Activated CD4-positive, CD25-positive, alpha-beta regulatory T cell (primary cell): ENCODE data around the gene TPRA1.

Experiments
- DNase-seq, 4 experiments: peaks; one replicate each; lab custom pipeline; 2025; lab: John Stamatoyannopoulos, UW

Gene TPRA1

GRCh38 chr3:127590593-127591465, at the start of gene TPRA1:
Gene TPRA1, minus strand, starts transcription at chr3:127590733. Its CDS starts 10,587 bp downstream, at chr3:127580146.
- DNase-seq: peak; percentile 45 to 63 (median 57)

- no peak for DNase-seq
These were observed 49.5 kb upstream of the TPRA1 start for GRCh38 chr3:127640042-127640355.

- no peak for DNase-seq
These were observed 48.9 kb upstream of the TPRA1 start for GRCh38 chr3:127639173-127640041.

- DNase-seq: no peak
These were observed 47.4 kb upstream of the TPRA1 start for GRCh38 chr3:127637971-127638370.

DNA sequence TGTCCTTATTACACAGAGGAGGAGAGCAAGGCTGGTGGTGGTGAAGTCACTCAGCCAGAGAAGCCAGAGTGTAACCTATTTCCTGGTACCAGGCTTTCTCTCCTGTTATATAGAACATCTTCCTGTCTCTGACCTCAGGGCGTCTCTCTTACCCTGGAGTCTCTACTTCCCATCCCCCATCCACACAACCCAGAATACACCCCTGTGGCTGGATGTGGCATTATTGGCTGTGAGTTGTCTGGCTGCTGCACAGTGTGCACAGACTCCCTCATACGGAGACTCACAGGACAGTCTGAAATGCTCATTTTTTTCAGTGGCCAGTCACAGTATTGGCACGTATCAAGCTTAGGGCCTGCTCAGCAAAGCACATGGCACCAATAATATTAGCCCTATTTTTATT, 47.0 kb upstream of the TPRA1 start:
- no peak for DNase-seq

- no peak for DNase-seq
These were observed 44.1 kb upstream of the TPRA1 start for GRCh38 chr3:127634653-127635052.

- no peak for DNase-seq
These were observed 41.7 kb upstream of the TPRA1 start for GRCh38 chr3:127632035-127632820.

DNA sequence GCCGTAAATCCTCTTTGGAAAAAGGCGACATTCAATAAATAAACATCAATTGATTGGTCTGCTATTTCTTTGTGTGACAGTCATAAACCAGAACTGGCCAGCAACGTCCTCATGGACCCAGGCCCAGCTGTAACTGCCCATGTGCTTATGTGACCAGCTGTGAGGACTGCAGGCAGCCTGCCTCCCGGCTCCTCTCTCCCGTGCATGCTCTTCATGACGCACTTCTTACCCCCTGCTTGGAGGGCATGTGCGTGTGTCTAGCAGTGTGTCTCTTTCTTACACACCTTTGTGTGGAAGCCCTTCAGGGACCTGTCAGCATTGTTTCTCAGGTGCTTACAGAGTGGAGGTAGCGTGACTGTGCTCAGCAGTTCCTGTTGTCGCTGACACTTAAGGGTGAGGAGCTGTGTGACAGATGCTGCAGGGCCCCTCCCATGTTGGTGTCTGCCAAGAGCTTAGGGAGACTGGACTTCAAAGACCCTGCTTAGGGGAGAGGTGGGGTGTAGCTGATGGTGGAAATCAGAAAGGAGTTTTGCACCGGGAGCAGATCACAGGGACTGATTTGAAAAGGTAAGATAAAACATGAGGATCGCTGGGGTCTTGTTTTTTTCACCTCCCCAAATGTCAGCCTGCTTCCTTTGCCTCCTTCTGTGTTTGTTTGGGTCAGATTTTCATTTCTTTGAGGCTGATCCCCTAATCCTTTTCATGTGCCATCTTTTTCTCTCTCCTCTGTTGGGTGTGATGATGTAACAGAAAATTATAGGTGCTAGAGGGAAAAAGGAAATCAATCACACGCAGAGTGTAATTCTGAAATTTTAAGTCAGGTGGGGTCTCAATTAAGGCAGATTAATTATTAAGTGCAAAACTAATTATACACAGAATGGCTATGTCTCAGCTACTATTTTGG, 40.5 kb upstream of the TPRA1 start:
- no peak for DNase-seq

GRCh38 chr3:127629467-127630403, 39.2 kb upstream of the TPRA1 start:
- no peak for DNase-seq

DNA sequence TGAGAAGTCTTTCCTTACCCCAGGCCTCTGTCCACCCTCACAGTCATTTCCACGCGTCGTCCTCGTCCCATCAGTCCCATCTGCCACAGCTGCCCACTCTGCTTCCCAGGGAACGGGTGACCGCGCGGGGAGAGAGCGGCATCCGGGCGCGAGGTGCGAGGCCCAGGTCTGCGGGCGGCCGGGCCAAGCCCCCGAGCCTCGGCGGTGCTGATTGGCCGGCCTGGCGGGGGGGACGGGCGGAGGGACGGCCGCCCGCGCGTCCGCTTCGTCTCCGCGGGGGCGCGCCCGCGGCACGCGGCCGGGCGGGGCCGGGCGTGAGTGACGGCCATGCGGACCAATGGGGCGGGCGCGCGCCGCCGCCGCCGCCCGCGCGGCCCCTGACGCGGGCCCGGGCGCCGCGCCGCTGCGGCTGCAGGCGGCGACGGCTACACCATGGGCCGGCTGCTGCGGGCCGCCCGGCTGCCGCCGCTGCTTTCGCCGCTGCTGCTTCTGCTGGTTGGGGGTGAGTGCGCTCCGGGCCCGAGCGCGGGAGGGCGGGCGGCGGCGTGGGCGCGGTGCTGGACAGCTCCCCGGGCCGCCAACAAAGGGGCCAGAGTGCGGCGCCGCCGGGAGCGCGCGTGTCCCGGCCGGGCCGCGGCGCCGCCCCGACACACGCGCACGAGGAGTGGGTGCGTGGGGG, 38.4 kb upstream of the TPRA1 start, which contains the start of gene PODXL2:
TSS of gene PODXL2 (plus strand) at position 398 of the 679 bp plus-strand sequence. CDS start at position 433, 35 bp downstream.
- DNase-seq: no peak

DNA sequence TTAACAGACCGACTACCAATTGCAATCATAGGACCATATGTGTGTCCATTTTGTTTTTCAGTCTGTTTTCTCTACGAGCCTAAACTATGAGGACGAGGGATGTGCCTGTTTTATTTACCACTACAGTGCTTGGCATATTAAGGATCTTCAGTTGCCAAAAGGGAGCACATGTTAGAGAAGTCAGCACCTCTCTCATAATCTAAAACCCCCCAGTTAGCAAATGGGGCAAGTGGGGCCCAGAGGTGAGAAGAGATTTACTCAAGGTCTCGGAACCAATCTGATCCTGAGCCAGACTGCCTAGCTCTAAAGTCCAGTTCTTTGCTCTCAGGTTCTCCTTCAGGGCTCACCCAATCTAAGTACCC, 37.9 kb upstream of the TPRA1 start:
- no peak for DNase-seq

DNA sequence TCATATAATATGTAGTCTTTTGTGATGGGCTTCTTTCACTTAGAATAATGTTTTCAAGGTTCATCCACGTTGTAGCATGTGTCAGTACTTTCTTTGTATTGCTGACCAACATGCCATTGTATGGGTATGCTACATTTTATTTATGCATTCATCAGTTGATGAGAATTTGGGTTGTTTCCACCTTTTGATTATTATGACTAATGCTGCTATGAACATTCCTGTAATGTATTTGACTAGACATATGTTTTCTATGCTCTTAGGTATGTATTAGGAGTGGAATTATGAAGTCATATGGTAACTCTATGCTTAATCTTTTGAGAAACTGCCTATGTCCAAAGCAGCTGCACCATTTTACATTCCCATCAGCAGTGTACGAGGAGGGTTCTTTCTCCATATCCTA, 35.3 kb upstream of the TPRA1 start:
- no peak for DNase-seq

GRCh38 chr3:127624063-127624462, 33.5 kb upstream of the TPRA1 start:
- DNase-seq: no peak

- no peak for DNase-seq
These were observed 32.4 kb upstream of the TPRA1 start for GRCh38 chr3:127622772-127623576.

DNA sequence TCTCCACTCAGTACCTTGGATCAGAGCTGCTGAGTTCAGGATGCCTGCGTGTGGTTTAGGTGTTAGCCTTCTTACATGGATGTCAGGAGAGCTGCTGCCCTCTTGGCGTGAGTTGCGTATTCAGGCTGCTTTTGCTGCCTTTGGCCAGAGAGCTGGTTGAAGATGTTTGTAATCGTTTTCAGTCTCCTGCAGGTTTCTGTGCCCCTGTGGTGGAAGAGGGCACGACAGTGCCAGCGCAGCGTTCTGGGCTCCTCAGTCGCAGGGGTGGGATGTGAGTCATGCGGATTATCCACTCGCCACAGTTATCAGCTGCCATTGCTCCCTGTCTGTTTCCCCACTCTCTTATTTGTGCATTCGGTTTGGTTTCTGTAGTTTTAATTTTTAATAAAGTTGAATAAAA, 31.5 kb upstream of the TPRA1 start:
- no peak for DNase-seq

DNA sequence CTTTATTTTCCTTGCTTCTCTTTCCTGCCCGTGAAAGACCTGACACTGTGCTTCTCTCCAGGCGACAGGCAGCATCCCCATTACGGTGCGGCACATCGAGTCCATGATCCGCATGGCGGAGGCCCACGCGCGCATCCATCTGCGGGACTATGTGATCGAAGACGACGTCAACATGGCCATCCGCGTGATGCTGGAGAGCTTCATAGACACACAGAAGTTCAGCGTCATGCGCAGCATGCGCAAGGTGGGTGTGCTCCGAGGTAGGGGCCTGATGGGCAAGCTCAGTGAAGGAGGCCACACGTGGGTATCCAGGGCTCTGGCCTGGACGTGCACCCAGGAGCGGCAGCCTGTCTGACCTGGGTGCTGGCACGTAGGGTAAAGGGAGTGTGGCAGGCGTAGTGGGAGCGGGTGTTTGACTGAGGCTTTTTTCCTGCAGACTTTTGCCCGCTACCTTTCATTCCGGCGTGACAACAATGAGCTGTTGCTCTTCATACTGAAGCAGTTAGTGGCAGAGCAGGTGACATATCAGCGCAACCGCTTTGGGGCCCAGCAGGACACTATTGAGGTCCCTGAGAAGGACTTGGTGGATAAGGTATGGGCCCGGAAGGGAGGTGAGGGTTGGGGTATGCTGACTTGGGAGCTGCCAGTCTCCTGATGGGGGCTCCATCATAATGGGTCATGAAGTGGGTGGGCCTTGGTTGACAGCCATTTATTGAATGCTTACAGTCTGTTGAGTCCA, 30.3 kb upstream of the TPRA1 start:
- DNase-seq: no peak

- DNase-seq: no peak
These were observed 28.4 kb upstream of the TPRA1 start for GRCh38 chr3:127618891-127619290.
